ENCODE data around the gene PPM1L.

The PPM1L gene

DNA sequence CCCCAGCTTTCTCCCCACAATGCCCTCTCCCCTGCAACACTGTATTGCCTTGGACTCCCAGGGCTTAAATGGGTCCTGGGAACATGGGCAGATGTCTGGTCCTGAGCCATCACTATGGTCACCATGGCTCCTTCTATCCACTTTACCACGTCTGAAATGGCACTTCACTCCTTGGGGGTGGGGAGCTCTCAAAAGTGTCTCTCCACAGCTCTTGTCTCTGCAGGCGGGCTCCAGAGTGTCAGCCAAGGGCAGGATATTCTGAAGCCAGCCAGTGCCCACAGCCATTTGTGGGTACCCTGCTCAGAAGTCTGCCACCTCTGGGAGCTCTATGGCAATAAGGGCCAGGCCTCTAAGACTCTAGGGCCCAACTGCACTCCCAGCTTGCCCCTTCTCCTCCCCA lies 163.9 kb downstream of the PPM1L start:
- FAIRE-seq (no peak), DNase-seq (ENCODE audit: insufficient read length, low spot score) (no peak)

DNA sequence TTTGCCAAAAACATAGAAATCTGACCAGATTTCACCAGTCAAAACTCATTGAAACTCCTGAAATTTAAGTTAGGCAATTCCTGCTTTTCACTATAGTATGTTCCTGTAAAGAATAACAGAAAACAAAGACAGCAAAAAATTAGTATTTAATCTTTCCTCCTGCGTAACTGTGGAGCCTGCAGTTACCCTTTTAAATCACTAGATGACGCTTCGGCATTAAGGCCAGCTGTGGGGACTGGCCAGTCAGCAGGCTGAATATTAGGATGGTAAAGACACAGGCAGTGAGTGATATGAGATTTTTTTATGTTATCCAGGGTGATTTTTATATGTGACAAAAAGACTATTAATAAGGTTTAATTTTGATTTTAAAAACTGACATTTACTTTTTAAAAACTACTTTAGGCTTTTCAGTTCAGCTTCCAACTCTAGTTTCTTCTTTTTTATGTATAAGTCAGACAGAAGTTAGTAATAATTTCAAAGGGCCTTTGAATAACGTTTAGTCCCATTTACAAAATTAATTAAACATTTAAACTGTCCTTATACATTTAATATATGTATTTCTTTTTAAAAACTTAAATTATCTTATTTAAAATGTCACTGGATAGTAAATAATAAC lies 165.1 kb downstream of the PPM1L start:
- DNase-seq (ENCODE audit: insufficient read length, low spot score), result peak; percentile 56
- FAIRE-seq, result no peak

DNA sequence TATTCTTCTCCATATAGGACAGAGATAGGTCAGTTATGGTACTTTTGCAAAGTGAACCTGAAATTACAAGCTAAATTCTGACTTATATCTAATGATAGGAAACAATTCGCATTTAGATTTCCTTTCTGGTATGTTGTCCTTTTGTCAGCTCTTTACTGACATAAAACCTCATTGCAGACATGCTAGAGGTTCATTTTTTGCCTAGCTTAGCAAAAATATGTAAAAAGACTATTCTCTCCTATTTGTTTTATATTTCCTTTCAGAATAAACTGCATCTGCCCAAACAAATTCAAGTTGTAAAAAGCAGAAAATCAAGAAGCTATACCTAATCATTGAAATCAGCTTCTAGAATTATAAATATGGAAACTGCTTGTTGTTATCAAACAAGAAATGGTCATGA lies 168.7 kb downstream of the PPM1L start:
- DNase-seq (ENCODE audit: insufficient read length, low spot score) (no peak), FAIRE-seq (no peak)

DNA sequence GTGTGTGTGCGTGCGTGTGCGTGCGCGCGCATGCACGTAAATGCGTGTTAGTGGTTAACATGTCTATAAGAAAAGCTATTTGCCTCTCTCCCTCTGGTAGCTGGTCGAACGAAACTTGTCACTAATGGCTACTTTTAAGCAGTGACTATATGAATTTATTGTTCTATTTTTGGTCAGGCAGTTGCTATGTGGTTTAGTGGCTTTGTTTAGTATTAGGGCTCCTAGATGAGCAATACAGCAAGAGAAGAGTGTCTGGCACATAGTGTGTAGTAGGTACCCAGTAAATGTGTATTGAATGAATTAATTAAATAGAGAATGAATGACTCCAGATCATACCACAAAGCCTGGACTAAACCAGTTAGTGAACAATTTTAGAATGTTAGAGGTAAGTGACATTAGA lies 171.6 kb downstream of the PPM1L start:
- DNase-seq (ENCODE audit: insufficient read length, low spot score), result no peak
- FAIRE-seq, result no peak

DNA sequence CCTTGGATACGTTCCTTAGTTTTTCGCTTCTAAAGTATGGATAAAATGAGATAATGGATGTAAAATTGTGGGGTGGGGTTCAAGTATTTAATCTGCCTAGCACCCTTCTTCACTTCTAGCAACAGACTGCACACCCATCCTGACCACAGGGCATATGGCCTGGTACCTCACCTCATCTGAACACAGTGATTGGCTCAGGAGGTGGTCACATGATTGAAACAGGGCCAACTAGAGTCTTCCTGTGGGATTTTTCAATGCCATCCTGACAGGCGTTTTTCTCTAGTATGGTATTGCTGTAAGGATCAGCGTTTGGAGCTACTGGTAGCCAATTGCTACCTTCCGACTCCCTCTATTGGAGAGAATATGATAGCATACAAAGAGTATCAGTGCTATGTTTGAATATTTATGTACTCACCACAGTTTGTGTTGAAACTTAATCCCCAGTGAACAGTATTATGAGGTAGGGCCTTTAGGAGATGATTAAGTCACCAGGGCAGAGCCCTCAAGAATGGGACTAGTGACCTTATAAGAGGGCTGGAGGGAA lies 172.2 kb downstream of the PPM1L start:
- FAIRE-seq, result no peak
- no peak for DNase-seq (ENCODE audit: insufficient read length, low spot score)

DNA sequence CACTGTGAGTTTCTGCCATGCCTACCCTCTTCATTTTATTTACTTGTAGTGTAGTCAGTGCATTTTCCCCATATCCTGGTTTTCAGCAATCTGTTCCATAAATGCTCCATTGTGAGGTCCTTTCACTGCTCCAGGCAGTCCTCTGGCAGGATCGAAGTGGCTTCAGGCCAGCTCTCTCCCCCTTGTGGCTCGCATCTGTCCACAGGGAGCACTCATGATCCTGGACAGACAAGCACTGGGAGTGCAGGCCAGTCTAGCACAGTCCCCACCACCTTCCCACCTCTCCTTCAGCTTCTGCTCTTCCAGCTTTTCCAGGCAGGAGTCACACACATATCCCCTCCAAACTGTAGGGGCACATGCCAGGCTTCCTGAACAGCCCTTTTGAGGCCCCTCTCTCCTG lies 173.6 kb downstream of the PPM1L start:
- FAIRE-seq, result no peak

DNA sequence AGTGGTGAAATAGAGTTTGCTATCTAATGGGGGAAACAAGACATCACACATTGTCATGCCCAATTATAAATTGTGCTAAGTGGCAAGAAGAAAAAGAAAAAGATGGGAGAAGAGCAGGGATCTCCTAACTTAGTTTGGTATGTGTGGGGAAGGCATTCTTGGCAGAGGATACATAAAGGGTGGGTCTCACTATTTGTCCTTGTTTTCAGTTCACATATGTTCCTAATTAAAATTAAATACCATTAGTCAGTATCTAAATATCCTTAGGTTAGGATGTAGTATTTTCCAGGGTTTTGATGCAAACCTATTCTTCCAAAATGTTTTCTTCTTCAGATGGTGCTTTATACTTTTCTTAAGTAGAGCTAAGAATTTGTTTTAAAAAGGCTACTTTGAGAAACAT lies 175.4 kb downstream of the PPM1L start:
- DNase-seq (ENCODE audit: insufficient read length, low spot score), result no peak
- no peak for FAIRE-seq

More for the DNA sequence above, 173.6 kb downstream of the PPM1L start:
- DNase-seq (ENCODE audit: insufficient read length, low spot score), result no peak

DNA sequence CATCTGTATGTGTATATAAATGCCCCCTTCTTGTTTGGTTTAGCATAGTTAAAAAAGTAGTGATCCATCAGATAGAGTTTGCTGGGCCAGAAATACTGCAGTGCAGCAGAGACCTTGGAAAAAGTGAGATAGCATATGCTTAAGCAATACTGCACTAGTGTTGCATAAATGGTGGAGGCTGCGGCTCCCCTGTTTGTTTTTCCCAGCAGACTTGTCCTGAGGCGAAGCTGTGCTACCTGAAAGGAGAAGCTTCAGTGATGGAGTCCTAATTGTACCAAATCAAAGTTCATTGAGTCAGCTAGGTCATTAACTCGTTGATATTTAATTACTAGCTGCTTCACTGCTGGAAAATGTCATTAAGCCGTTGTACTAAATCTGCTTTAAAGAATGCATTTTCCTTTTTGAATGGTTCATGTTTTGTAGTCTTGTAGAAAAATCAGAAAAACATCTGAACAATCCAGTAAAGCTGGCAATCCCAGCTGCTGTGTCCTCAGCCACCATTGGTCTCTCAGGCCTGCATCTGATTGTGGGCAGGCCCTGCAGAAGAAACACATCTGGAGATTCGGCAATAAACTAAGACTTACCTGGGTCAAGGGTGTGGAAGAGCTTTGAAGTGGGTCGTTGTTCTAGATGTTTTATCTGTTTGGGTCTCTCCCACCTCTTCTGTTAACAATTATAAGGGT lies 179.5 kb downstream of the PPM1L start:
- no peak for FAIRE-seq
- DNase-seq (ENCODE audit: insufficient read length, low spot score), result no peak

DNA sequence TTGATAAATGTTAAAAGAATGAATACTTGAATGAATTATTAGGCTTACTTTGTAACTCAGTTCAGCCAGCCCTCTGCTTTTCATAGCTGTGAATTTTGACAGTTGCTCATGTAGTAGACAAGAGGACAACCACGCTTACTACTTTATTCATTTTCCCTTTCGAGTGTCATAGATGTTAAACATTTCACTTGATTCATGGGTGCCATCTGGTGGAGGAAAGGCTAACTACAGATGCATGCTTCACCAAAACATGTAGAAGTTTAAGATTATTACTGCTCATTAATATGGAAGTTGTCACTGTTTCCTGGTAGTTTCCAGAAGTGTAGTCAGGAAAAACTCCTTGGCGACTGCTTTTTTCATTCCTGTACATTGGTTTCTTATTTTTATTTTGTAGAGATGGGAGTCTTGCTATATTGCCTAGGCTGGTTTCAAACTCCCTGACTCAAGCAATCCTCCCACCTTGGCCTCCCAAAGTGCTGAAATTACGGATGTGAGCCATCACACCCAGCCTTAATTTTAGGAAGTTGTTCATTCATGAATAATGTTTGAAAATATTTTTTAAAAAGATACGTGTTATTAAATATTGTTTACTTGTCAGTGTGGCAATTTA lies 186.0 kb downstream of the PPM1L start:
- DNase-seq (ENCODE audit: insufficient read length, low spot score), result peak; percentile 43

DNA sequence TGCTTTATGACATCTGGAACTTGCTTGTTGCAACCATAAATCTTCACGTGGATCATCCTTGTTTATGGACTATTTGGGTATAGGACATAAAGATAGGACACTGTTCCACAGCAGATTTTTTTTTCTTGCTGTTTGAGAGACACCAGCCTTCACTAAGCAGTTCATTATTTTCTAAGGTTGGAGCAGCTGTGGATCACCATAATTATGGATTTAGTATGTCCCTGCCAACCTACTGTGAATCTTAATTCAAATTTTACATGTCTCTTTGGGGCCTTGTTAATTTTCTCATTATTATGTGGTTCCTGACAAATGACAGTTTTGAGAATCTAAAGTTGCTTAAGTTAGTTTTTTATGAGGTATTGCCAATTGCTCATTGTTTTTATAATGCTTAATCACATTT lies 188.0 kb downstream of the PPM1L start:
- DNase-seq (ENCODE audit: insufficient read length, low spot score) (no peak), FAIRE-seq (no peak)

More for the DNA sequence above, 186.0 kb downstream of the PPM1L start:
- no peak for FAIRE-seq

DNA sequence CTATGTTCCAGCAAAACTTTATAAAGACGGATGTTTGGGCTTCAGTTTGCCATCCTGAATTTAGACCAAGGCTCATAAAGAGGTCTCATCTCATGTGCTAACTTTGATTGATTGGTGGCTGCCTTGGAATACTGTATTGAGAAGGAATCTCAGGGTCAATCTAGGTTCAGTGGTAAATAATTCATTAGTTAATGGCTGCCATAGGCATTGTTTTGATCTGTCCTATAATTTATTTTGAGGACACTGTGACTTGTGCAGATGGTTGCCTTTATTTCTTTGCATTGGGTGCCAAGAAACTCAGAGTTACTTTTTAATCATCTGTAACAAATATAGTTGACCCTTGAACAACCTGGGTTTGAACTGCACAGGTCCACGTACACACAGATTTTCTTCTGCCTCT lies 189.3 kb downstream of the PPM1L start:
- DNase-seq (ENCODE audit: insufficient read length, low spot score), result no peak
- FAIRE-seq, result no peak

DNA sequence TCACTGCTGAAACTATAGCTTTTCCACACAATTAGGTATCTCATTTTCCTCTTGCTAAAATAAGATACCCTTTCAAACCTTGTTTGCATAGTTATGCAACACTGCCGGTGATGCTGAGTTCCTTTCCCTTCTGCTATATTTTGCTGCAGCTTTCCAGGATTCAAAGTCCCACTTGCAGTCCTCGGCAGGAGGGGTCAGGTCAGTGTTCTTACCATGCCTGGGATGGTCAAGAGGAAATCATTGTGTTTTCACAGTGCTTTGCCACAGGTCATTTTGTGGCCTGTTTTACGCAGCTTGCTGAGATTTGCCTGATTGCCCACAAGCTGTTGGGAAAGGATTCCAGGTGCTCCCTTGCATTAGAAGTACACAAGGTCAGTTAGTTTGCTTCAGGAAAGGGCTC lies 192.2 kb downstream of the PPM1L start:
- DNase-seq (ENCODE audit: insufficient read length, low spot score) (no peak), FAIRE-seq (no peak)

DNA sequence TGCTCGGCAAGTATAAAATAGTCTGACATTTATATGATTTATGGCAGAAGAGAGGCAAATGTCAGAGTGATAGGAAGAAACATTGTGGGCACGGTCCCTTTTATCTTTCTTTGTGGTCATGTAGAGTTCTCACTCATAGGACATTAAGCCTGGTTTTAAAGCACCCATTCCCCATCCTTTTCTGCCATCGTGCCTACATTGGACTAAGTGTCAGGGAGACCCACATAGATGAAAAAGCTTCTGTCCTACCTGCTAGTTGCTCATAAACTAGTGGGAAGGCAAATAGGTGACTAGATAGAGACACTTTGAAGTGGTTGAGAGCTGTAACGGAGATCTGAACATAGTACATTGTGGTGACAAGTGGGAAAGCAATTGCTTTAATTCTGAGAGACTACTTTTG lies 193.4 kb downstream of the PPM1L start:
- FAIRE-seq, result no peak

DNA sequence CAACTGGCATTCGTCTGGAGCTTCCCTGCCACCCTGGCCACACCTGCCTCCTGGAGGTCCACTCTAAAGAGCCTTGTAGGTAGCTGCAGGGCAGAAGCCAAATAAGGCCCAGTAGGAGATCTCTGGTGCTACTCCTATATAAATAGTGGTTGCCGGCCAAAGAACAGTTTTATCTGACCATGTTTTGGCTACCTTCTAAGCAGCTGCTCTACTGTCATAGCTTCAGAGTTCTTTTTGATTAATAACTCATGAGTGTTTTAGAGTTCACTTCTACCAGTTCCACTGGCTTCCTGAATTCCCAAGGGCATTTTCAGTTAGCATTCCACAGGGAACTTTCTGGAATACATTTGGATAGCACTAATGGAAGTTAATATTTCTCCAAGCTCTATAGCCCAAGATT lies 194.5 kb downstream of the PPM1L start:
- no peak for DNase-seq (ENCODE audit: insufficient read length, low spot score)

More for the DNA sequence above, 193.4 kb downstream of the PPM1L start:
- no peak for DNase-seq (ENCODE audit: insufficient read length, low spot score)

DNA sequence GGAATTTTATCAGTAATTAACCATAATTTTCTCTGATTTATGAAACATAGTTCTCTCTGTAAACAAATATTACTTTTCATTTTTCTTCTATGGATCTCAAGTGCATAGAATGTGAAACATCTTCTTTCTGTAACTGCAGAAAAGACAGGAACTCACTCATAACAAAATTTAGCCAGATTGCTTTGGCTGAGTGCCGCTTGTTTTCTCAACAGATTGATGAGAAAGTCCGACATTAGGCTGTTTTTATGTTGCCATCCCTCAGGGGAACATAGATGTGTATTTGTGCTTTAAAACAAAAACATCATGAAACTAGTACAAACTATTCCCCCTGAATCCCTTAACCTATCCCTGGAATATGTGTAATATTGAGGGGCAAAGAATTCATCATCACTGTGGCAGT lies 194.9 kb downstream of the PPM1L start:
- no peak for DNase-seq (ENCODE audit: insufficient read length, low spot score)
- no peak for FAIRE-seq

More for the DNA sequence above, 194.5 kb downstream of the PPM1L start:
- no peak for FAIRE-seq

DNA sequence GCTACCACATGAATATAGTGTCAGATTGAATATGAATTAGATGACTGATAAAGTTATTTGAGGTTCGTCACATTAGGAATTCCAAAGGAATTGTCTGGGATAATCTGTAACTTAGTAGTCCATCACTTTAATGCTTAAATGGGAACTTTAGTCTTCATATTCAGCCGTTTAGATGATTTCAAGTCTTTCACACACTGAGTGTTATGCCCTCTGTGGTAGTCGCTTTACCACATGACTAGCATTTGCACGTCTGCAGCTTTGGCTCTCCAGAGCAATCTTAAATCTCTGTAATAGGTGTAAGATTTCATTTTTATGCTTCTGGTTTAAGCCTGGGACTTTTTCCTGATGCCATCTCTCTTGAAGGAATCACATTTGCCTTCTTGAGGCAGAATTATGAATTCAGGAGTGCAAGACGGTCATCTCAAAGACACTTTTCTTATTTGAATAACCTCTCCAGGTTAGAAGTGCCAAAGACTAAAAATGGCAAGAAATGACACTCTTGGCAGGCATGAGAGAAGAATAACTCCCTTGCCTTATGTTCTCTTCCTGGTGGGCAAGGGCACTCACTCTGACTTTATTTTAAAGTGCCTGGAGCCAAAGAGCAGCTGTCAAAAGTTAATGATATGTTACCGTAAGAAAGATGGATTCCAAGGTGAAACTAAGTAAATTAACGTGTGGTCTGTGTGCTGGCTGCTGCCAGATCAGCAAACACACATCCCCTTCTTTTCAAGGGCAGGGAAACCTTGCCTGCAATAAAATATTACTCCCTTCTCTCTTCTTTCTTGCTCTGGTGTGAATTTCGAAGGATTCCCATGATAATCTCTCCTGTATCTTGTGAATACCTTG lies 195.8 kb downstream of the PPM1L start:
- DNase-seq (ENCODE audit: insufficient read length, low spot score) (no peak), FAIRE-seq (no peak)

DNA sequence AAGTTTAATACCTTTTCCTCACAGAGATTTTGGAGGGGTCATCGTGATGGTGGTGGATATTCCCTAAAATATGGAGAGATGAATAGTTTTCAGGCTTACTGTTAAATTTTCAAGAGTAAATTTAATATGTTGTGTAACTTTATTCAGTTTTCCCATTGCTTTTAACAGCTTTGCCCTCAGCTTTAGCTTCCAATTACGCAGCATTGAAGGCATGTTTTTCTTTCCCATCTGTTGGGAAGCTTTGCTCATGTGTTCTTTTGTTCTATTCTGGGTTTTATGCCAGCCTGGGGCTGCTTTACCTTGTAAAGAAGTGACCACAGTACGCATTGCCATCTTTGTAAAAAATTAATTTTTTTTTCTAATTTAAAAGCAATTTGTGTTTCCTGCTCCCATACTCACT lies 197.7 kb downstream of the PPM1L start:
- DNase-seq (ENCODE audit: insufficient read length, low spot score) (no peak), FAIRE-seq (no peak)

DNA sequence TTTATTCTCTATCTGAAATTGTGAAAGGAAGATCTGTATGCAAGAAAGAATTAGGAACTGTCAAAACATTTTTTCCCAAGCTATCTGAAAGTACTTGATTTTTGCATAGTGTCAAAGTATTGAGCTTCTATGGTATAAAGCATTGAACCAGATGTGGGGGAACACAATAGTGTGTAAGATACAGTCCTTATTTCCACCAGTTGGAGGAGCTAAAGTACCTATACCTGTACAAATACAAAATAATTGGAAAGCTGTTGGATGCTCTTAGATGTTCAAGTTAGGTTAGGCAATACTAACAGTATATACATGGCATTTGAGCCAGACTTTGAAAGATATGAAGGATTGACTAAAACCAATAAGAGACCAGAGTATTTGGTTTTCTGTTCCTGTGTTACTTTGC lies 200.8 kb downstream of the PPM1L start:
- DNase-seq (ENCODE audit: insufficient read length, low spot score), result peak; percentile 10
- no peak for FAIRE-seq

DNA sequence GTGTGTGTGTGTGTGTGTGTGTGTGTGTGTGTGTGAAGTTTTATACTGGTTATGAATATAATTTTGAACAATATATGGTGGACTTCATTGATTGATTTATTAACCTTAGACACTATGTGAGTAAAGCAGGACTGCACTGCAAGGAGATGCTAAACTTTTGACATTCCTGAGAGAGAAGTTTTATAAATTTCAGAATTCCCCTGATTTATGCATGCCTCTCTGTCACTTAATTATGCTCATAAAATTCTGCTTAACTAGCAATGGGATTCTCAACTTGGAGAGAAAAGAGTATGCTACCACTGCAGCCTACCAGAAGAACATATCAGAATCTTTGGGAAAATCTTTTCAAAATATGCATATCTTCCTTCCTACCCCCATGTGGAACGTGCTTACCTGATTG lies 204.5 kb downstream of the PPM1L start:
- no peak for DNase-seq (ENCODE audit: insufficient read length, low spot score)
- no peak for FAIRE-seq

DNA sequence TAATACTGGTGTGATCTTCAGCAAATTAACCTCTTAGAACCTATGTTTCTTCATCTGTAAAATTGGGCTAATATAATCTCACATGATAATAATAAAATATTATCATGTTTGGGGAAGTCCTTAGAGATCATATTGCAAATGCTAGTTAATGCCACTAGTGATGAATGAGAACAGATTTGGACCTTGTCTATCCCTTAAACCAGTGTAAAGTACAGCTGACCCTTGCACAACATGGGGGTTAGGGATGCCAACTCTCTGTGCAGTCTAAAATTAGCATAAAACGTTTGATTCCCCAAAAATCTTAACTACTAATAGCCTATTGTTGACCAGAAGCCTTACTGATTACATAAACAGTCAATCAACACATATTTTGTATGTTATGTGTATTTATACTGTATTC lies 207.9 kb downstream of the PPM1L start:
- DNase-seq (ENCODE audit: insufficient read length, low spot score) (no peak), FAIRE-seq (no peak)

DNA sequence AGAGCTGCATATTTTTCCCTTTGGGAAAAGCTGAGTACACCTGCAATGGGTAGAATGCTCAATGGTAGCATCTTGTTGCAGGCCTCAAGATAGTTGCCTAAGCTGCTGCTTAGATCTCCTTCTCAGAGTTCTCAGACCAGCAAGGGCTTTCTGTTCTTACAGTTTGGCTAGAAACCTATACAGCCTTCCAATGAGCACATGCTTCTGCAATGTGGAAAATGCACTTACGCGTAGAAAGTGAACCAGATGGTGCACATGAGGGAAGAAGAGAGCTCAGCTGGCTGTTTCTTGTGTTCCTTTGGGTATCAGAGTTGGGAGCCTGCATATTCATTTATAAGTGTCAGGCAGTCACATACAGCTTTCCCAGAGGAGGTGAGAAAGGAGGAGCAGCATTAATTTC lies 212.7 kb downstream of the PPM1L start:
- FAIRE-seq (no peak), DNase-seq (ENCODE audit: insufficient read length, low spot score) (no peak)
